ENCODE data around the gene CAPN13. TPM values are rescaled to one million over a fixed set of nuclear protein-coding genes. Genes with fewer than 3 reads are reported as not detected.

CAPN13 gene
- total RNA-seq, 1 donor from 2014 or later = 0.51 TPM

GRCh38 chr2:30786923-30787685 lies 20.1 kb downstream of the CAPN13 start:
- no peak for DNase-seq

GRCh38 chr2:30784682-30785081 lies 22.6 kb downstream of the CAPN13 start:
- no peak for DNase-seq

GRCh38 chr2:30781961-30782533 lies 25.2 kb downstream of the CAPN13 start:
- DNase-seq = peak; percentile 27

- no peak for DNase-seq
Measured at GRCh38 chr2:30781451-30781850, 25.8 kb downstream of the CAPN13 start.

- DNase-seq = no peak
Measured at GRCh38 chr2:30780776-30781330, 26.4 kb downstream of the CAPN13 start.

- DNase-seq = no peak
Measured at GRCh38 chr2:30778611-30779010, 28.6 kb downstream of the CAPN13 start.

- no peak for DNase-seq
Measured at GRCh38 chr2:30777661-30778505, 29.4 kb downstream of the CAPN13 start.

- no peak for DNase-seq
Measured at GRCh38 chr2:30776831-30777635, 30.2 kb downstream of the CAPN13 start.

GRCh38 chr2:30775833-30776232 lies 31.4 kb downstream of the CAPN13 start:
- DNase-seq = no peak

- no peak for DNase-seq
Measured at GRCh38 chr2:30772021-30772705, 35.1 kb downstream of the CAPN13 start.

GRCh38 chr2:30770816-30771576 lies 36.2 kb downstream of the CAPN13 start:
- DNase-seq = peak; percentile 73

- no peak for DNase-seq
Measured at GRCh38 chr2:30769891-30770462, 37.3 kb downstream of the CAPN13 start.

- no peak for DNase-seq
Measured at GRCh38 chr2:30769481-30769780, 37.8 kb downstream of the CAPN13 start.

- DNase-seq = no peak
Measured at GRCh38 chr2:30768708-30769480, 38.4 kb downstream of the CAPN13 start.

- DNase-seq = no peak
Measured at GRCh38 chr2:30768036-30768686, 39.1 kb downstream of the CAPN13 start.

GRCh38 chr2:30766666-30767065 lies 40.6 kb downstream of the CAPN13 start:
- DNase-seq = no peak

GRCh38 chr2:30765876-30766470 lies 41.3 kb downstream of the CAPN13 start:
- no peak for DNase-seq

- DNase-seq = no peak
Measured at GRCh38 chr2:30765191-30765590, 42.1 kb downstream of the CAPN13 start.

Measured in tongue (tissue), 2 donors.